GM18507 (cell line): Measurements from ENCODE around the gene RAB36.

Experiments used
- DNase-seq: peaks from one replicate; pipeline ENCODE4 v3.0.0; 2011; ENCODE audit warnings: low read depth; ENCODE audit not compliant: insufficient read length; ENCODE audit errors: extremely low spot score
- FAIRE-seq: peaks from 2 replicates; lab custom pipeline; 2011; peaks lifted over from hg19 to GRCh38; lab: Jason Lieb, UNC

The RAB36 gene

DNA sequence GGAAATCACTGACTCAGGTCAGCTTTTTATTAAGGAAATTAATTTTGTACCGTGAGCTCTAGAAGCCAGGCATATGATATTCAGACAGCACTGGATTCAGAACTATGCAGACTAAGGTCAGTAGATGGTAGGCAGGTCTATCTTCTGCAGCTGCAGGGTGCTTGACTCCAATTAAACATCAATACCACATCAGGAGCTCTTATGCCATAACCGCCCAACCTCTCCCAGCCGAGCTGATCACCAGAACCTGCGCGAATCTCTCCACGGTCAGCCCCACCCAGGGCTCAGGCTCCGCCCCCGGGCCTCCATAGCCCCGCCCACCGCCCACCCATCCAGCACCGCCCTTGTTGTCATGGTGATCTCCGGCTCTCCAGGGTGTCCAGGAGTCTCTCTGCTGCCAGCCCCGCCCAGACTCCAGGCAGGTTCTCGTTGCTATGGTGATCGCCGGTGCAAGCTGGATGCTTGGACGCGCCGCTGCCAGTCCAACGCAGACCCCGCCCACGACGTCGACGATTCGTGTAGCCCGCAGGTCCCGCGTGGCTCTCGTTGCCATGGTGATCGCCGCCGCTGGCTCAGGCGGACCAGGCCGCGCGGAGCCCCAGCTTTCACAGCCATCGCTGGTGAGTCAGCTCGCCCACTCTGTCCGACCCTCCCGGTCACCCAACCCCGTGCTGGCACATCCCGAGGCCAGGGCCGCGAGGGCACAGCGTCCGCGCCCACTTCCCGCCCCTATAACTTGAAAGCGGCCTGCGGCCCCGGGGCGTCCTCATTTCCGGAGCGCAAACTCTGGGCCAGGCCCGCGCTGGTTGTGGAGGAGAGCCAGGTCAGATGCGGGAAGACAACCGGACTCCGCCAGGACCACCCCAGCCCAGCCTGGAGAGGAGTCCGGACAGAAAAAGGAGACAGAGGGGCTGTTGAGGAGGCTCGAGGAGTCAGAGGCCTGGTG, at the start of gene RAB36:
Gene RAB36 (plus strand): TSS at position 546 of the 946 bp plus-strand sequence. CDS start 1,140 bp downstream, outside the sequence.
- DNase-seq = peak; percentile 57

GRCh38 chr22:23095733-23096342, 49.4 kb upstream of the RAB36 start:
- no peak for FAIRE-seq
- no peak for DNase-seq

More for the DNA sequence above, at the start of gene RAB36:
- peak; percentile 76 for FAIRE-seq

- FAIRE-seq (no peak), DNase-seq (no peak)
Observed at GRCh38 chr22:23097412-23098229, 47.7 kb upstream of the RAB36 start.

GRCh38 chr22:23098230-23098705, 47.0 kb upstream of the RAB36 start:
- FAIRE-seq = no peak

DNA sequence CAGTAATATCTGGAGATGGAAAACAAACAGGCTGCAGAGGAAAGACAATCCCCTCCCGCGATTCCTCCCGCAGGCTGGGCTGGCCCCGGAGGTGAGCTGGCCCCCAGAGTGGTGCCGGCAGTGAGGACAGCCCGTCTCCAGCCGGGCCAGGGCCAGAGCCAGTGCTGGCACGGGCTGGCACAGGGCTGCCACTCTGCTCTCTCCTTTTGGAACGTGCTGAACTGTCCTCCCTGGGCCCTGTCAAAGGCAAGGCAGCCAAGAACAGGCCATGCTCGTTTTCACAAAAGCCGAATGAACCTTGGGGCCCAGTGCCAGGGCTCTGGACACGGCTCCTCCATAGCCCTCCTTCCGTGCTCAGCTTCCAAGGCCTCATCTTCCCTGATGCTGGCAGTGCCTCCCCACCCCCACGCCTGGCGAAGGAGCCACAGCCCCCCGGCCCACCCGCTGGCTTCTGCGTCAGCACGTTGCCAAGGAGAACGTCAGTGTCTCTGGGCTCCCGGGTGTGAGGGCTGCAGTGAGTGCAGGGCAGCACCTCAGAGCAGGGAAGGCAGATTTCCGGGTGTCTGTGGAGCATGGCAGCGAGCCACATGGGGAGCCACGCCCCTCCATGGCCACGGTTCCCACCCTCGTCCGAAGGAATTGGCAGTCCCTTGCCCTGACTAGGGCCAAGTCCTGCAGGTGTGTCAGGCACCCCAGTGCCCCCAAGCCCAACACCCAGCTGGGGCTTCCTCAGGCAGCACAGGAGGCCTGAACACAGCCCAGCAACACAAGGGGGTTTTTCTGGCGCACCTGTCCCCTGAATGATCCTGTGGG, 46.4 kb upstream of the RAB36 start:
- DNase-seq (no peak), FAIRE-seq (no peak)

More at GRCh38 chr22:23098230-23098705, 47.0 kb upstream of the RAB36 start:
- no peak for DNase-seq

GRCh38 chr22:23099531-23099804, 45.8 kb upstream of the RAB36 start:
- FAIRE-seq = no peak
- DNase-seq = no peak

GRCh38 chr22:23100124-23100801, 45.0 kb upstream of the RAB36 start:
- FAIRE-seq = no peak
- no peak for DNase-seq

- DNase-seq (no peak), FAIRE-seq (no peak)
Observed at GRCh38 chr22:23101524-23101923, 43.8 kb upstream of the RAB36 start.

DNA sequence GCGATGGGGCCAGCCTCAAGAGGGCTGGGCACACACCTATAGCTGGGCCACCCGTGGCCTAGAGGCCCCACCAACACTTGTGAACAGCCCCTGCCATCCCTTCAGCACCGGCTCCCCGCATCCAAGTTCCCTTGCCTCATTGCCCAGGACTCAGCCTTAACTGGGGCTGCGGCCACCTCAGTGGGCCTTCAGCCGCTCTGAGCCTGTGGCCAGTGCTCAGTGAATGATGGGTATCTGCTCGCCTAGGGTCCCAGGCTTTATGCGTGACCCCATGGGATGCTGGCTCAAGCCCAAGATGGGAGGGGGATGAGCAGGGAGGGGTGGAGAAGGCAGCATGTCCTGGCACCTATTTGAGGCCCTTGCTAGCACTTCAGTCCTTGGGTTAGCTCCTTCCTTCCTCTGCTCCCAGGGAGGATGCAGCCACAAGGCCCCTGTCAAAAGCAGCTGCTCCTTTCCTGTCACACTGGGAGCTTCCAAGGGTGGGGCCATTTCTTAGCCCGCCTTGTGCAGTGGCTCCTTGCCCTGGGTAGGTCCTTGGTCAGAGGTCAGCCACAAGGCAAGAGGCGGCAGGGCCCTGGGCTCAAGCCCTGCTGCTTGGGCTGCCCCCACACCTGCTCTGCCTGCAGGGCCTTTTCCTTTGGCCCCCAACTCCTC, 43.1 kb upstream of the RAB36 start:
- FAIRE-seq = no peak

GRCh38 chr22:23102776-23103175, 42.5 kb upstream of the RAB36 start:
- no peak for DNase-seq
- FAIRE-seq = no peak

More for the DNA sequence above, 43.1 kb upstream of the RAB36 start:
- no peak for DNase-seq

- FAIRE-seq (no peak), DNase-seq (no peak)
Observed at GRCh38 chr22:23103199-23103954, 41.9 kb upstream of the RAB36 start.

GRCh38 chr22:23104187-23104971, 40.9 kb upstream of the RAB36 start:
- no peak for FAIRE-seq
- no peak for DNase-seq

DNA sequence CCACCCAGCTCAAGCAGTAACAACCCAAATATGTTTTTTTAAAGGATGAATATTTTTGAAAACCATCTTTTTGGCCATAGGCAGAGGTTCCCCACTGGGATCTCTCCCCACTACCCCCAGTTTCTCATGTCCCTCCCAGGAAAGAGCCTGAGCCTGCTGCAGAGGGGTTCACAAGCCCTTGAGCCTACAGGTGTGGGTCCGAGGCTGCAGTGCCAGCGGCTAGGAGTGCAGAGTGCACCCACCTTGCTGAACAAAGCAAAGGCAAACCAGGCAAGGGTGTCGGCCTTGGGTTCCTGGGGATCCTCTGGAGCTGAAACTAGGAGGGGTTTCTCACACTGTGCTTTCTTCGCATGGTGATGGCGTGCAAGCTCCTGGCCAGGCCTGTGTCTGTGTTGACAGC, 40.0 kb upstream of the RAB36 start:
- no peak for FAIRE-seq
- DNase-seq = no peak

DNA sequence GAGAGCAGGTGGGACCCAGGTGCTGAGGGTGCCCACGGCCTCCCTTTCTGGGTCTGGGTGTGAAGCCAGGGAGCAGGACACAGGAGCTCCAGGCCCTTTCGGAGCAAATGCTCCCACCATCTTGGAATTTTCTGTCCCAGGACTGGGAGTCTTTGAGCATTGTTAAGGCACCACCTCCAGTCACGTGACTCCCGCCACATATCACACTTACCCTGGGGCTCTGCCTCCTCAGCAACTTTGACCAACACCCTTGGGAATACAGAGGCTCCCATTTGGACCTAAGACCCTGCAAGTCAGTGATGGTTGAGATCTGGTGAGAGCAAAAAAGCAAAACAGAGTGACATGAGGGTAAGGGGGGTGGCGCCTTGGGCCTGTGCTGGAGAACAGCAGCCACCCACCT, 39.4 kb upstream of the RAB36 start:
- FAIRE-seq (no peak), DNase-seq (no peak)

- DNase-seq (no peak), FAIRE-seq (no peak)
Observed at GRCh38 chr22:23106344-23106743, 38.9 kb upstream of the RAB36 start.

- FAIRE-seq (no peak), DNase-seq (no peak)
Observed at GRCh38 chr22:23106906-23107367, 38.3 kb upstream of the RAB36 start.
